ENCODE data around the gene KIF23.

DNA sequence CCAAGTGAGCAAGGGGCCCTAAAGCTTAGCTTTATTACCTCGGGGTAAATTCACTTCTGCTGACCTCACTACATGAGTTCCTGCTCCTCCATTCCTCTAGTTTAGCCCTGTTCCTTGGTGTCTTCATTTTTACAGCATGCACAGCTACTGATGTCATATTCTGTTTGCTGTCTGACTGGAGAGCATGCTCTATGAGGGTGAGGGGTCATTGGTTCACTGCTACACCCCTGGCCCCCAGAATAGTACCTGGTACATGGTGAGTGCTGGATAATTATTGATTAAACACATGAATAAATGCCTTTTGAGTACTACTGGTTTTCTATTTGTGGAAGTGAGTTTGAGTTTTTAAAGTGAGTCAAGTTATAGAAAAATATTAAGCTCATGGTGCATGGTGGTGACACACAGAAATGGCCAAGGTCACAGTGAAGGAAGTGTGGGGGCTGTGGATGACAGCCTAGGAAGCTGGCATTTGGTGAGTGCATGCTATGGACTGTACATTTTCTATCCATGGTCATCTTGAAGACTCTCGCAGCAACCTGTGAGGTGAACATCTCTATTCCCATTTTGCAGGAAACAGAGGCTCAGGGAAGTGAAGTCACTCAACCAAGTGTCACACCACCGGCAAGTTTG, 72.4 kb downstream of the KIF23 start:
- no peak for TF ChIP-seq EZH2 (IDR thresholded peaks at IDR 0.05; ENCODE audit: low read length, unreplicated experiment)
- no peak for TF ChIP-seq CTCF (conservative IDR thresholded peaks at IDR 0.05; ENCODE audit: low read depth, low read length)
